Stimulated activated CD4-positive, alpha-beta T cell treated with anti-CD3 and anti-CD28 coated beads, Interleukin-12 subunit alpha, Interleukin-12 subunit beta, amount 100 ng/mL, for 4 hours (primary cell): Measurements from ENCODE around the gene TULP4.
"Not testable (repeated sequence)": the region's sequence is repeated elsewhere in the genome, so short reads cannot be mapped to it uniquely, and the experiment has no call there.

Source experiments
- DNase-seq: peaks from one replicate; pipeline ENCODE4 v3.0.0-alpha.2; 2020

TULP4 gene

GRCh38 chr6:158437571-158437970 lies 125.3 kb downstream of the TULP4 start:
- no peak for DNase-seq

GRCh38 chr6:158438226-158438625 lies 126.0 kb downstream of the TULP4 start:
- DNase-seq, result no peak

DNA sequence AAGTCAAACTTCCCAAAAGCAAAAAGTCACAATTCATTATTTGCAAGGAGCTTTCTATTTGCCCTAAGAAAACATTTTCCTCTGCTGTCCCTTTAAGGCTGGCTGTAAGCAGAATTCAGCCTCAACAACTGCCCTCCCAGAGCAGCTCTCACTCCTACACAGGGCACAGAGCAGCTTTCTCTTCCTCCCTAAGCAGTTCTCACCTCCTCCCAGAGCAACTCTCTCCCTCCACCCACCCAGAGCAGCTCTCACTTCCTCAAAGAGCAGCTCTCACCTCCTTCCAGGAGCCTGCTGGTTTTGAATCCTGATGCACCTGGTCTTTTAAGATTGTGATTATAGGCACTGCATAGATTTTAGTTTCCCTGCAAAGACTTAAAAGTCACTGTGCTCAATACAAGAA lies 127.0 kb downstream of the TULP4 start:
- no peak for DNase-seq

DNA sequence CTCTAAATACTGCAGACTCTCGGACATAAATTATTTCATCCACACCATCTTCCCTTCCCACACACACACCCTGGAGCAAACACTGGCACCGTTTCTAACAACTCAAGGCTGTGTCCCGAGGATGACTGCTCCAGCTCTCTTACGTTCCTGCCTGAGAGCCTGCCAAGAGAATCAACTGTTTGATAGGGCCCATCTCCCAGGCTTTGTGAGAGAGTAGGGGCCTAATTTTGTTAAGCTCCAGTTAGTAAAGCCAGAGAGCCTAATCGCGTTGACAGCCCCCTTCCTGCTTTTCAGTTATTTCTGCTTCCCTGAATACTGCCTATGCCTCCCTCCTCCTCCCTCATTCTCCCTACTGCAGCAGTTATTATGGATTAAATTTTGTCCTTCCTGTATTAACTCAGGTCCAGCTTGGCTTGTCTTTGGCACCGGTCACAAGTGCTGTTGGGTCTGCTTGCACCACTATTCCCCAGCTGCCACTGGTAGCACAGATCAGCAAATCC lies 129.5 kb downstream of the TULP4 start:
- no peak for DNase-seq

- no peak for DNase-seq
Measured at GRCh38 chr6:158442306-158442705, 130.0 kb downstream of the TULP4 start.

DNA sequence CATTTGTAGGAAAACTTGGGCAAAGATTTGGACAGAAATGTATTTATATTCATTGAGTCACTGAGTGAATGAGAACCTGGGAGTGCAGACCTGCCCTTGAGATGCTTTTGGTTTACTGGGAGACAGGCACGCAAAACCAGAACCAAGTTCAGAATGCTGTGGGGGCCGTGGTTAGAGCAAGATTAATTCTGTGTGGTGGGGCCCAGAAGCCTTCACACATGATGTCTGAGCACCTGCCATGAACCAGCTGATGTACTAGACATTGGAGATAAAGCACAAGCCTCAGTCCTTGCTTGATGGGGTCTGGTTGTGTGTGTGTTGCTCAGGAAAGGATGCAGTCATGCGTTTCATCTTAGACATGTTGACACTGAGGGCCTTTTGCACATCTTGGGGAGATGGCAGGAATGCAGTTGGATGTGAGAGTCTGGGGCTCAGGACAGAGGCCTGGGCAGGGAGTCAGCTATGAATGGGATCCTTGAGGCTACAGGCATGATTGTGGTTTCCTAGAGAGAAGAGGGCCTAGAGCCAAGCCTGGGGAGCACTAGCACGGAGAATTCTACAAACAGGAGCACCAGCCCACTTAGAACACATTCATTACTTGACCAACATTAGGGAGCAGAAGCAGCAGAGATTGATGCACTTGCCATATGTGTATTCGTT lies 133.3 kb downstream of the TULP4 start:
- DNase-seq, result no peak

DNA sequence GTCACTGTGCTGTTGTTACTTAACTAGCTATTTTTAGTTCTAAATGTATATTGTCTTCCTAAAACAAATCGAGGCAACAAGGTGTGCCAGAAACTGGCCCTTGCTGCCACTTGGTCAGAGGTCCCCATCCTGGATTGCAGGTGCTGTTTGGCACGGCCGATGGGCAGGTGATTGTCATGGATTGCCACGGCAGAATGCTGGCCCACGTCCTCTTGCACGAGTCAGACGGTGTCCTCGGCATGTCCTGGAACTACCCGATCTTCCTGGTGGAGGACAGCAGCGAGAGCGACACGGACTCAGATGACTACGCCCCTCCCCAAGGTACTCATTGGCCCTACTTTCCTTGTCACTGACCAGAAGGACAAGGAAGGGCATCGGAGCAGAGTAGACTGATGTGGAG lies 136.6 kb downstream of the TULP4 start:
- no peak for DNase-seq

DNA sequence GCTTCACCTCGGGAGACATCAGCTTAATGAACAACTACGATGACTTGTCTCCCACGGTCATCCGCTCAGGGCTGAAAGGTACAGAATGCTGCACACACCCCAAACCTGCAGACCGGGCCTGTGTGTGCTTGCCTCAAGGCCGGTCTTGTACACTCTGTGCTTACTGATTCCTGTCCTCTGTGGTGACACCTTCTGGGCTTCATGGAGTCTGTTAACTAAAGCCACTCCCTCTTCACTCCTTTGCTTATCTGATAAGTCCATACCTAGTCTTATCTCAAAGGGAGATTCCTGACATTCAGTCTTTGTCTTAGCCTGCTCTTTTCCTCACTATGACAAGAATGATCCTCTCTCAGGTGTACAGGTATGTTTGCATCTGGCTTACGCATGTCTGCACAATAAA lies 139.9 kb downstream of the TULP4 start:
- no peak for DNase-seq

DNA sequence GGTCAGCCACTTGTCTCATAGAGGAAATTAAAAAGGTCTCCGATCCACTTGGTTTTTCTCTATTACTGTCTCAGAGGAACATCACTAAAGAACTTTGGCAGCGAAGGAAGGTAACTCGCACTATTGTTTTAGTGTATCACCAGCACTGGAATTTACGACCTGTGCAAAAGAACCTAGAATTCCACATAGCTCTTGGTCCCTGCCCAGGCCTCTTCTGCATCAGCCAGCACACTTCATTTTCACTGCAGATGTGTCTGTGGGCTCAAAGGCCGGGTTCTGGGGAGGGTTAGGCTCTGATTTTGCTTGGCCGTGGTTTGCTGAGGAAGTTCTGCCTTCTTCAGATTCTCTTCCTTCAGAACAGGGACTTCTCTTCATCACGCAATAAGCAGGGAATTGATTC lies 144.9 kb downstream of the TULP4 start:
- DNase-seq, result no peak

DNA sequence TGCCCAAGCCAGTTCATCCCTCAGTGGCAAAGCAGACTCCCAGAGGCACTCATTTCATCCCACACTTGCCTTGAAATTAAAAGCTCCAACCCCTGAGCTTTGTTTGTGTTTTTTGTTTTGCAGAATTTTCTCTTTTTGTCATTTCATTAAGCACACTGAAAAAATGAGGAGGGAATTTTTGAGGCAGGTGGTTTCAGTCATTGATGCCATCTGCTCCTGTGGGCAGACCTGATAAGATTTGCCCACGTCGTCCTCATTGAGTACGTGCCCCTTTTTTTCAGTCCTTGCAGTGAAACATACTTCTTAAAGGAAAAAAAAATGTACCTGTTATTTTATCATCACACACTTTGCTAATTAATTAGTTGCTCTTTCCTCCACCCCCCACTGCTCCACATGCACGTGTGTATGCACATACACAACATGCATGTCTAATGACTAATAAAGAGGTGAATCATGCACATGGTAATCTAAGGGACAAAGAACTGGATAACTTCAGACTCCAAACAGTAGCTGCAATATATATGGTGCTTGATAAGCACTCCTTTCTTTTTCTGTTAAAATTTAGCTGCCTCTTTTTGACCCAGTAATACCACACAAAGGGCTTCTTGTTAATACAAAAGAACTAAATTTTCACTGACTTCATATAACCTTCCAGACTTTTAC lies 145.5 kb downstream of the TULP4 start:
- no peak for DNase-seq

GRCh38 chr6:158459726-158460125 lies 147.5 kb downstream of the TULP4 start:
- DNase-seq, result no peak

- DNase-seq, result no peak
Measured at GRCh38 chr6:158460602-158461169, 148.4 kb downstream of the TULP4 start.

DNA sequence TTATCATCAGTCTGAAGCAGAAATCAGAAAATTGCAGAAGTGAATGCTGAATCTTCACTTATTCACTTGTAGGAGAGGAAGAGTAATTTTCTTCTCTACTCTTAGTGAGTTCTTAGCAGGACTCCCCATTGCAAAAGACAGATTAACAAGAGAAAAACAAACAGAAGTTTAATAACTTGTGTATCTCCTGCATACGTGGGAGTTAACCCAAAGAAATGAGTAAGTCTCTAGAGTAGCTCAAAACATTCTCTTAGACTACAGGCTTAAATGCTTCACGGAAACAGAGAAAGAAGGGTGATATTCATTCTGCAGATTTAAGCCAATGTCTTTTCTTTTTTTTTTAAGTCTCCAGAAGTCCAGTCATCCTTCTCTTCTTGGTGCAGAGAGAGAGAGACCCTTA lies 149.7 kb downstream of the TULP4 start:
- no peak for DNase-seq

- DNase-seq, result no peak
Measured at GRCh38 chr6:158464483-158464882, 152.2 kb downstream of the TULP4 start.

- no peak for DNase-seq
Measured at GRCh38 chr6:158465257-158465656, 153.0 kb downstream of the TULP4 start.

DNA sequence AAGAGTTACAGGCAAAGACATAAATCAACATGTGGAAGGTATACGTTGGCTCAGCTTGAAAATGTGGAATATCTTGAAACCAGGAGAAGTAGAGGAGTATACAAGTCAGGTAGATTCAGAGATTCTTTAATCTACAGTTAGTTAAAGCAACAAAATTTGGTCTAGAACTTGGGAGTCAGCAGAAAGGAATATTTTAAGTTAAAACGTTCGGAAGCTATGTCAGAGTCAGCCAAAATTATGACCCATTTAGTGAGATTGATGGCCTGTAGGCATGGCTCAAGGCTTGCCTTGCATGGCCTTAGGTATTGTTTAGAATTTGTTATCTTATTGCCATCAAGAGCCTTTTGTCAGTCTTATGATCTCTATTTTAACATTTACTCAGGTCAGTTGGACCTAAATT lies 153.5 kb downstream of the TULP4 start:
- no peak for DNase-seq

- DNase-seq, result no peak
Measured at GRCh38 chr6:158467923-158468322, 155.7 kb downstream of the TULP4 start.

DNA sequence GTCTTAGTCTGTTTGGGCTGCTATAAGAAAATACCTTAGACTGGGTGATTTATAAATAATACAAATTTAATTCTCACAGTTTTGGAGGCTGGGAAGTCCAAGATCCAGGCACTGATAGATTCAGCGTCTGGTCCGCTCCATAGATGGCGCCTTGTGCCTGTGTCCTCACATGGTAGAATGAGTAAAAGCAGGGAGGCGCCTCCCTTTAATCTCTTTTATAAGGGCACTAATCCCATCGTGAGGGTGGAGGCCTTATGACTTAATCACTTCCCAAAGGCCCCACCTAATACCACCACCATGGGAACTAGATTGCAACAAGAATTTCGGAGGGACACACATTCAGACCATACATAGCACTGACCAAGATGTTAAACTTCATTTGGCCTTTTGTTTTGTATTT lies 156.4 kb downstream of the TULP4 start:
- DNase-seq, result no peak

DNA sequence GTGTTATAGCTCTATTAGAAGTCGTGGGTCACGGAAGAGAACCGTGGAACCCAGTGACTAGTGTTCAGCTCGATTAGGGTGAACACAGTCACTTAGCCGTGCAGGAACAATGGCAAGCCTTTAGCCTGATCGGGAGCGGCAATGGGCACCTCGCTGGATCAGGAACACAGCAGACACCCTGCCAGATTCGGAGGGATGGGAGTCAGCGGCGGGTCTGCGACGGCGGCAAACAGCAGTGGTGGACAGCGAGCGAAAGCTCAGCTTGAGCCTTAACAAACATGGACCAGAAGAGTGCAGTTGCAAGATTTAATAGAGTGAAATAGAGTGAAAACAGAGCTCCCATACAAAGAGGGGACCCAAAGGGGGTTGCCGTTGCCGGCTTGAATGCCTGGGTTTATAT lies 157.8 kb downstream of the TULP4 start:
- DNase-seq, result not testable (repeated sequence)

- no peak for DNase-seq
Measured at GRCh38 chr6:158471339-158471738, 159.1 kb downstream of the TULP4 start.

DNA sequence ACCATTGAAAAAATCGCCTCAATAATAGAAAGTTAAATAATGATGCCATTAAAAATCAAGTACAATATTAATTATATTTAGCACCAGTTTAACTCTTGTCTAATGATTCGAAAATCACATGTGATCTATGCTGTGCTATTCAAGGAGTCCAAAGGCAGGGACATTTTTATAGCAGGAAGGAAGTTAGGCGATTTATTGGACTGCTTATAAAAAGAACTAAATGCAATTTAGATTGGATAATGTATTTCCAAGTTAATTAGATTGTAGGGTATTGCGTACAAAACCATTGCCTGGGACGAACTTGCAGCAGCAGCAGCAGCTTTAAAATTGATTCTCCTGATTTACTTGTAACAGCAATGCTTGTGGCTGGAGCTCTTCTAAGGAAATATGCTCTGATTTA lies 160.2 kb downstream of the TULP4 start:
- no peak for DNase-seq

GRCh38 chr6:158474961-158475343 lies 162.7 kb downstream of the TULP4 start:
- DNase-seq, result no peak

- no peak for DNase-seq
Measured at GRCh38 chr6:158475344-158476302, 163.4 kb downstream of the TULP4 start.
